NK-92 treated with Interleukin-12 subunit alpha and Interleukin-12 subunit beta, amount 100 ng/mL, for 24 hours (cell line): ENCODE data around the gene NDUFC2.
"Not testable (repeated sequence)": the region's sequence is repeated elsewhere in the genome, so short reads cannot be mapped to it uniquely, and the experiment has no call there.

Source experiments
- DNase-seq: peaks from one replicate; lab custom pipeline; 2025; lab: John Stamatoyannopoulos, UW

The NDUFC2 gene

GRCh38 chr11:78030429-78031325, 49.0 kb downstream of the NDUFC2 start:
- DNase-seq, result no peak

- DNase-seq, result not testable (repeated sequence)
Observed at GRCh38 chr11:78028423-78028822, 51.2 kb downstream of the NDUFC2 start.

GRCh38 chr11:78027759-78028158, 51.9 kb downstream of the NDUFC2 start:
- no peak for DNase-seq

- no peak for DNase-seq
Observed at GRCh38 chr11:78025378-78025777, 54.3 kb downstream of the NDUFC2 start.

GRCh38 chr11:78023426-78023825, 56.2 kb downstream of the NDUFC2 start:
- no peak for DNase-seq

- no peak for DNase-seq
Observed at GRCh38 chr11:78022397-78023396, 57.0 kb downstream of the NDUFC2 start, which contains the start of gene KCTD14. Gene KCTD14 (minus strand): TSS chr11:78023276. CDS start chr11:78023249, 27 bp downstream.

- DNase-seq, result no peak
Observed at GRCh38 chr11:78021611-78022010, 58.1 kb downstream of the NDUFC2 start.

GRCh38 chr11:78020246-78020645, 59.4 kb downstream of the NDUFC2 start:
- no peak for DNase-seq

- DNase-seq, result no peak
Observed at GRCh38 chr11:78019808-78020207, 59.9 kb downstream of the NDUFC2 start.
